GM04504 (cell line): ENCODE data around the gene PATL1.
"Not testable (repeated sequence)": the region's sequence is repeated elsewhere in the genome, so short reads cannot be mapped to it uniquely, and the experiment has no call there.

Source experiments
- DNase-seq: peaks from one replicate; pipeline ENCODE4 v3.0.0-alpha.2; 2012; ENCODE audit warnings: low read depth

Gene PATL1

DNA sequence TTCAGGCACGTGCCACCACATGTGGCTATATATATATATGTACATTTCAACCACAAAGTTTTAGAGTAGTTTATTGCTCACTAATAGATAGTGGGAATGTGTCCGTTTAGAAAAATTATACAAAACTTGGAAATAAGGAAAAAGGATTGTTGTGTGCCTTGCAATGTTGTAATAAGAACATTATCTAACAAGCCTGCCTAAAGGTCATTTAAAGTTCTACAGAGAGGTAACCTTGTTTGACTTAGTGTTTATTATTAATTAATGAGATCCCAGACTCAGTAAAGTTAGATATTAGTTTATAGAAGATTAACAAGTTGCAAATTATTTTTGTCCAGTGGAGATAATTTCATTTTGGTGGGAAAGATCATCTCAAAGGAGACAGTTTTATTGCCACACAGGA is 5.5 kb upstream of the PATL1 start:
- no peak for DNase-seq

GRCh38 chr11:59673291-59673690 is 4.5 kb upstream of the PATL1 start:
- DNase-seq = no peak

GRCh38 chr11:59671471-59671870 is 2.6 kb upstream of the PATL1 start:
- no peak for DNase-seq

DNA sequence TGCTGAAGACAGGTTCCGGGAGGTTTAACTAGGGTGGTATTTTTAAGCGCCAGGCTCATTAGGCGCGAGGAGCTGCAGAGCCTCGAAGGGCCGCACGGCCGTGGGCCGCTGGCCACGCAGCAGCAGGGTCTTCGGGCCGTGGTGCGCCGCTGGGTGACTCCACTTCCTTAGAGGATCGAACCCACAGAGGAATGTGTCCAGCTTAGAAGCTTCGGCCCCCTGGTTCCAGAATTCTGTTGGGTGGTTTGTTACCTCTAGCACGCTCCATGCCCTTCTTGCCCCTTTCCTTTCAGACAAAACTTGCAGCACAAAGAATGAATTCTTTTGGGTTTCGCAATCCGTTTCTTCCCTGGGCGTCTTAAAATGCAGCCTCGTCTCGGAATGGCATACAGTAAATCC is 773 bp upstream of the PATL1 start:
- DNase-seq = peak; percentile 14

GRCh38 chr11:59668188-59668949 is 468 bp downstream of the PATL1 start:
- peak; percentile 10 for DNase-seq

DNA sequence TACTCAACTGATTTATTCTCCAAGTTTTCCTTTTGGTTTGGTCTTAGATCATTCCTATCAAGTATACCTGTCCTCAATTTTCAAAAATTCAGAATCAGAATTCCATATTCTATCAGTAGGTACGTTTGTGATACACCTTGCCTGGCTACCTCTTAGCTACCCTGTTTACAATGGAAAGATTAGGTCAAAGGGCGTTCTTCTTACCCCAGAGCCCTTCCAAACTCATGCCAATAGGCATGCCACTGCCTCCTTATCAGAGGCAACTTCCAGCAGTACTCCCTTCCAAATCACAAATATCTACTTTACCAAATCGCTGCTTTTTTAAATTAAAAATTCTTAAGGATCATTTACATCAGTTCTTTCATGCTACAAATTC is 1.0 kb downstream of the PATL1 start:
- DNase-seq = no peak

GRCh38 chr11:59666969-59667368 is 1.9 kb downstream of the PATL1 start:
- DNase-seq = no peak

GRCh38 chr11:59660621-59661020 is 8.2 kb downstream of the PATL1 start:
- DNase-seq = no peak

GRCh38 chr11:59659981-59660380 is 8.9 kb downstream of the PATL1 start:
- DNase-seq = no peak

DNA sequence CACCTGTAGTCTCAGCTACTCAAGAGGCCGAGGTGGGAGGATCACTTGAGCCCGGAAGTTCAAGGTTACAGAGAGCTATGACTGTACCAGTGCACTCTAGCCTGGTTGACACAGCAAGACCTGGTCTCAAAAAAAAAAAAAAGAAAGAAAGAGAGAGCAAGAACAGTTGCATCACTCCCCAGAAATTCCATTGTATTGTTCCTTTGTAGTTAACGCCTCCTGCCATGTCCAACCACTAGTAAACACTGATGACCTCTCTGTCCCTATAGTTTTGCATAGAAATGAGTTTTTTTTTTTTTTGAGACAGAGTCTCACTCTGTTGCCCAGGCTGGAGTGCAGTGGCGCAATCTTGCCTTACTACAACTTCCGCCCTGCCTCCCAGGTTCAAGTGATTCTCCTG is 10.8 kb downstream of the PATL1 start:
- no peak for DNase-seq

DNA sequence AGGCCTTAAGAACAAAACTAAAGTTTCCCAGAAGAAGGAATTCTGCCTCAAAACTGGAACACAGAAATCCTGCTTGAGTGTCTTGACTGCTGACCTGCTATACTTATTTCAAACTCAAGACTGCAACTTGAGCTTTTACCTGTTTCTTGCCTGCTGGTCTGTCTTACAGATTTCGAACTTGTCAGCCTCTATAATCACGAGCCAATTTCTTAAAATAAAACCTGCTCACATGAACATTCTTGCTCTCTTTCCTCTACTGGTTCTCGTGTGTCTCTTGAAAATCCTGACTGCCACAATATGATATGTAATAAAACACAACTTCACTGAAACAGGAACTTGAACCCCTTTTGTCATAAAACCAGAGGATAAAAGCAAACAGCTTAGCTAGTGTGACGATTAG is 13.9 kb downstream of the PATL1 start:
- DNase-seq = no peak

DNA sequence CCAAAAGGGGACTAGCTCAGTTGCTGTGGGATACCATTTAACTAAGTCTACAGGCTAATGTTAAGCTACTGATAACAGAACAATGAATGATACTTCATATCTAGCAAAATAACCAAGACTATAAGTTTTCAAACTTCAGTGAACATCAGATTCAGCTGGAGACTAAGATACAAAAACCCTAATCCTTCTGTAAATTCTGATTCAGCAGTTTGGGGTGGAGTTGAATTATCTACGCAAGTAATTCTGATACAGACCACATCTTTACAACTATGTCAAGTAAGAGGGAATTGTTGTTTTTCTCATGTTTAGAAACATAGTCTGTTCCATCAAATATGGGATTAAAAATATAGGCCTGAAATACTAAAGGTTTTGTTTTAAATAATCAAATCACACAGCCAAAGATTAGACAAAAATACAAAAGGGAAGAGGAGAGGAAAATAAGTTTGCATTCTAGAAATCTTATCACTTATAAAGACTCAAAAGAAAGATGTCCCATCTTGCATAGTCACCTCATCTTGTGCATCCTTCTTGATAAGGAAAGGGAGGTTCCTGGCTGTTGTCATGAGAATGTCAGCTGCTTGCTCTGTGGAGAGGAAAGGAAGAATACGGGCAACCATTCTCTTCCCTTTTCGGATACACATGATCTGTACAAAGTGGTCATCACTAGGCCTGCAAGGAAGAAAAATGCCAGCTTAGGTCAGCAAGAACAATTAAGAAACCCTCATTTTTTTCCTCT is 21.4 kb downstream of the PATL1 start:
- DNase-seq = no peak

- DNase-seq = no peak
These were observed 24.3 kb downstream of the PATL1 start for GRCh38 chr11:59644528-59644927.

- no peak for DNase-seq
These were observed 25.4 kb downstream of the PATL1 start for GRCh38 chr11:59643390-59643789.

DNA sequence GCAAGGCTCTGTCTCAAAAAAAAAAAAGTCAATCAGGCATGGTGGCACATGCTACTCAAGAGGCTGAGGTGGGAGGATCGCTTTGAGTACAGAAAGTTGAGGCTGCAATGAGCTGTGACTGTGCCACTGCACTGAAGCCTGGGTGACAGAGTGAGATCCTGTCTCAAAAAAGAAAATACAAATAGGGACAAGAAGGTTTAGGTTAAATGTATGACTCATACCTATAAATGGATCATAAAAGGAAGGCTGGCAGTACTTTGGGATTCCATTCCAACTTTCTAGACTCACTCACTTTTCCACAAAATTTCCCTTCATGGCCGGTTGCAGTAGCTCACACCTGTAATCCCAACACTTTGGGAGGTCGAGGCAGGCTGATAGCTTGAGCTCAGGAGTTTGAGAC is 27.7 kb downstream of the PATL1 start:
- peak; percentile 3 for DNase-seq

- DNase-seq = no peak
These were observed 38.3 kb downstream of the PATL1 start for GRCh38 chr11:59630493-59630892.

DNA sequence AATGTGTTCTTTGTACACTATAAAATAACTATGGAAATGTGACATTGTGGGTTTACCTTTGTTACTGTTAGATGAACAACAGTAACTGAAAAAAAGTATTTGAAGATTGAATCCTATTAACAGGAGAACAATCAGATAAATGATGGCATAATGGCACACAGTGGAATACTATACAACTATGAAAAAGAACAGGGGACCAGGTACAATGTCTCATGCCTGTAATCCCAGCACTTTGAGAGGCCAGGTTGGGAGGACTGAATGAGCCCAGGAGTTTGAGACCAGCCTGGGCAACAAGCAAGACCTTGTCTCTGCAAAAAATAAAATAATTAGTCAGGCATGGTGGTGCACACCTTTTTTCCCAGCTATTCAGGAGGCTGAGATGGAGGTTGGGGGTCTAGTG is 38.8 kb downstream of the PATL1 start:
- no peak for DNase-seq

DNA sequence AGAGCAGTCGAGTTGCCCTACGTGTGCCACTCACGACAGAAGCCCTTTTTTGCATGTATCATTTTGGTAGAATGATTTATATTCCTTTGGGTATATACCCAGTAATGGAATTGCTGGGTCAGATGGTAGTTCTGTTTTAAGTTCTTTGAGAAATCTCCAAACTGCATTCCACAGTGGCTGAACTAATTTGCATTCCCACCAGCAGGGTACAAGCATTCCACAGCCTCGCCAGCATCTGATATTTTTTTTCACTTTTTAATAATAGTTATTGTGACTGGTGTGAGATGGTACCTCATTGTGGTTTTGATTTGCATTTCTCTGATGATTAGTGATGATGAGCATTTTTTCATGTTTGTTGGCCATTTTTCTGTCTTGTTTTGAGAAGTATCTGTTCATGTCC is 41.9 kb downstream of the PATL1 start:
- DNase-seq = not testable (repeated sequence)

DNA sequence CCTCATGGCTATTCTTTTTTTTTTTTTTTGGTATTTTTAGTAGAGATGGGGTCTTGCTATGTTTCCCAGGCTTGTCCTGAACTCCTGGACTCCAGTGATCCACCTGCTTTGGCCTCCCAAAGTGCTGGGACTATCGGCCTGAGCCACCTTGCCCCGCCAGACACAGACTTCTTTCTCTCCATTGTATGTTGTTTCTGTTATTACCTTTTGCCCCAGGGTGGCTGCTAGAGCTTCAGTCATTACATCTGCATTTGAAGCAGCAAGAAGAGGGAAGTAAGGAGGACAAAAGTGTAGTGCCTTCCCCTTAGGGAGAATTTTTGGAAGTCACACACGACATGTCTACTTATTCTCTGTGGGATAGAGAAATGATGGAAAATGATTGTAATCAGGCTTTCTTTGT is 43.1 kb downstream of the PATL1 start:
- no peak for DNase-seq

DNA sequence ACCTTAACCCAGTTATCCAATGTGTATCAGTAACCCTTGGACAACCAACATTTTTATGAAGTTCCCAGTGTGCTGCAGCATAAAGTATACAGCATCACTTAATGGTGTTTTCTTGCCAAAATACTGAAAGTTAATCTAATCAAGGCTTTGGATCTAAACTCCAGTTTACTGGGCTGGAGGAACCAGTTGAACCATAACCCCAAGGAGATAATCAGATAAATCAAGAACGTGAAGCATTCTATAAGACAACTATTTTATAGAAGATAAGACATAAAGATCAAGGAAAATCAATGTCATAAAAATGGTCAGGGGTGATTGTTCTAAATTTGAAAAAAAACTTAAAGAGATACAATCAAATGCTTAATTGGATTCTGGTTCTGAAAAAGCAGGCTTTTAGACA is 51.0 kb downstream of the PATL1 start:
- no peak for DNase-seq

DNA sequence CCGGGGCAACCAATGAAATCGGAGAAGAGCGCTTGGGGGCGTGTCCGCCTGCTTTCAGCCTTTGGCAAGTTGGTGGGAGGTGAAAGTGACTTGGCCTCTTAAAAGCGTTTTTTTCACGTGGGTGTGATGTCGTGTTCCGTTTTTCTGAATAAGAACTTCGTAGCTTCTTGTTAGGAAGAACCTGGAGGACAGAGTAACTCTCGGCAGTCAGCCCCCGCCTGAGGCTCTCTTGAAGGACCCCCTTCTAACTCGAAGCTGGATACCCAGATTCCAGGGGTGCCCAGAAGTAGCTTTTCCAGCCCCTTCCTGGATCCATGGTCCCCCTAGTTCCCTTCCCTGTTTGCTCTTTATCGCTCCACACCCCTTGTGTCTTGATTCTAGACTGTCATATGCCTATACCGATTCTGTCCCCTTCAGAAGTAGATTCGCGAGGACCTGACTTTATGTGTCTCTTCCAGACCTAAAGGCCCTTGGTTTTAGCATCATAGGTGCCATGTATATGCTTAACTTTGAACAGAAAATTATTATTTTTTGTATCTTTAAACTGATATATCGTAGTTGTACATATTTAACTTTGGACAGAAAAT is 52.3 kb downstream of the PATL1 start:
- DNase-seq = no peak

DNA sequence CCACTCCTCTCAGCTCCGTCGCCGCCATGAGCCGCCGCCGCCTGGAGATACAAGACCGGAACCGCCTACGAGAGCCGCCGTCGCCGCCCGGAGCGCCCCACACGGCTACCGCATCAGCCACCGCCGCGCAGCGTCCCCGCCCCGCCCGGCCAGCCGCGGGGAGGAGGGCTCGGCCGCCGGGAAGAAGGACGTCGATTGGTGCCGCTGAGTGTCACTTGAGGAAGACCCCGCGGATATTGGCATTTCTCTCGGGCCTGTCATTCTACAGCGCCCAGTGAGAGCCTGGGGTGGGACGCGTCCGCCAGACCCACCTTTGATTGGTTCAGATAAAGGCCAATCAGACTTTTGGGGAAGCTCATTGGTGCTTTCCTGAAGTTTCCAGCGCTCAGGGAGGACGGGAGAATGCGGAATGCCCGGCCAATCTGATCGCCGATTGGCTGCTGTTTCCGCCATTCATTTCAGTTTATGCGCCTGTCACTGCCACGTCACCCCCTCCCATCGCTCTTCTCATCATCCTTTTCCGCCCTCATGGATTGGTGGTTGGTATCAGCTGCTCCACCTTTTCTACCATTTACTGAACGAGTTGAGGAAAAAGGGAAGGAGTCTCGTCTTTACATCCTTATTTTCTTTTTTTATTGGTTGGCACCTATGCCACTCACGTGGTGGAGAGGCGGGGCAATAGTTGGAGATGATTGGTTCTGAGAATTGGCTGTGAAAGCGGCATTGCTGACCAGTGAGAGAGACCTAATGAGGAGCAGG is 53.0 kb downstream of the PATL1 start, which contains the start of gene OSBP:
TSS of gene OSBP (minus strand) at position 138 of the 759 bp plus-strand sequence. CDS start at position 28, 110 bp downstream.
- peak; percentile 100 for DNase-seq
